SU-DHL-6 (cell line): Measurements from ENCODE around the gene CRK.

Experiments used
- H2AFZ ChIP-seq: fragments of 200-600 bp; sonication (generic); 2 replicates; pipeline ENCODE4 v1.6.1; 2014; ENCODE audit warnings: low read depth, mild to moderate bottlenecking, moderate library complexity, mixed read lengths, antibody characterized with exemption, low read length; ENCODE audit not compliant: severe bottlenecking
- H3F3A ChIP-seq: fragments of 200-600 bp; shearing (Covaris generic); 2 replicates; pipeline ENCODE4 v1.6.0; 2016; ENCODE audit warnings: antibody characterized with exemption, mild to moderate bottlenecking; ENCODE audit not compliant: insufficient read depth
- H3K27ac ChIP-seq: fragments of 200-600 bp; sonication (generic); 2 replicates; pipeline ENCODE4 v1.5.1; 2016; ENCODE audit warnings: low read depth, mild to moderate bottlenecking, low read length, moderate library complexity, mixed read lengths
- H3K27me3 ChIP-seq: fragments of 200-600 bp; sonication (generic), shearing (Covaris generic); 2 replicates; pipeline ENCODE4 v1.6.0; 2014; ENCODE audit warnings: mild to moderate bottlenecking, low read length
- H3K36me3 ChIP-seq: fragments of 200-600 bp; sonication (generic); 2 replicates; pipeline ENCODE4 v1.6.1; 2014; ENCODE audit warnings: mild to moderate bottlenecking, low read length, mixed read lengths
- H3K4me2 ChIP-seq: fragments of 300-600, 200-600 bp; shearing (Covaris generic), sonication (generic); 2 replicates; pipeline ENCODE4 v1.6.0; 2014; ENCODE audit warnings: low read length, low read depth, mild to moderate bottlenecking; ENCODE audit not compliant: poor library complexity, severe bottlenecking
- H3K4me3 ChIP-seq: fragments of 200-600 bp; sonication (generic); 2 replicates; pipeline ENCODE4 v1.5.1; 2014; ENCODE audit warnings: antibody characterized with exemption, low read length, mild to moderate bottlenecking, mixed read lengths; ENCODE audit not compliant: insufficient read depth, poor library complexity, severe bottlenecking
- H3K79me2 ChIP-seq: fragments of 200-600 bp; sonication (generic); 2 replicates; pipeline ENCODE4 v1.6.1; 2014; ENCODE audit warnings: mild to moderate bottlenecking, low read length, moderate library complexity; ENCODE audit not compliant: insufficient read depth
- H3K9ac ChIP-seq: fragments of 200-600 bp; sonication (generic); 2 replicates; pipeline ENCODE4 v1.7.0; 2014; ENCODE audit warnings: mild to moderate bottlenecking, low read length
- H3K9me2 ChIP-seq: fragments of 200-600 bp; sonication (generic); replicated peaks from 2 replicates; pipeline ENCODE4 v1.6.1; 2014; ENCODE audit warnings: low read length; ENCODE audit not compliant: insufficient read depth
- H3K9me3 ChIP-seq: fragments of 200-600 bp; sonication (generic); 2 replicates; pipeline ENCODE4 v1.6.1; 2014; ENCODE audit warnings: low read length, mixed read lengths; ENCODE audit not compliant: insufficient read depth
- H4K20me1 ChIP-seq: fragments of 200-600 bp; sonication (generic); 2 replicates; pipeline ENCODE4 v1.6.1; 2014; ENCODE audit warnings: low read depth, mild to moderate bottlenecking, antibody characterized with exemption, low read length, moderate library complexity, mixed read lengths
- EZH2phosphoT487 ChIP-seq: fragments of 200-600 bp; sonication (generic), shearing (Covaris generic); conservative IDR thresholded peaks from 2 replicates; pipeline ENCODE4 v1.6.1; 2018; ENCODE audit warnings: mild to moderate bottlenecking, antibody characterized with exemption, low read length, moderate library complexity, mixed read lengths
- TF ChIP-seq, protein P1 (sequence below): fragments of 200-600 bp; sonication (generic); IDR thresholded peaks from one replicate; pipeline ENCODE4 v1.5.1; 2017; ENCODE audit warnings: antibody characterized with exemption, mild to moderate bottlenecking, low read length, moderate library complexity; ENCODE audit not compliant: insufficient read depth, poor library complexity, severe bottlenecking

The CRK gene

DNA sequence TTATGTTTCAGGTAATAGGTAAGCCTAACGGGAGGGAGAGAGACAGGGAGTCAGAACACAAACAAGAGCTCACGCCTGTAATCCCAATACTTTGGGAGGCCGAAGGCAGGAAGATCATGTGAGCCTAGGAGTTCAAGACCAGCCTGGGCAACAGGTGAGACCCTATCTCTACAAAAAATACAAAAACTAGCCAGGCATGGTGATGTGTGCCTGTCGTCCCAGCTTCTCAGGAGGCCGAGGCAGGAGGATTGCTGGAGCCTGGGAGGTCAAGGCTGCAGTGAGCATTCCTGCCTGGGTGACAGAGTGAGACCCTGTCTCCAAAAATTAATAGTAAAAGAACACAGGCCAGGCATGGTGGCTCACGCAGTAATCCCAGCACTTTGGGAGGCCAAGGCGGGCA lies 83.4 kb downstream of the CRK start:
- Histone ChIP-seq H2AFZ (no peak overlapping the region), H3K79me2 (peaks cover 100% of the 10 kb centered on the region), H4K20me1 (peaks cover 63% of the 10 kb centered on the region), H3K9ac (no peak overlapping the region), H3K27ac (no peak overlapping the region), H3K9me2 (no peaks in the 10 kb centered on the region), H3F3A (peaks cover 24% of the 10 kb centered on the region; the same call in 1 of the 2 replicates), H3K4me3 (no peak overlapping the region), H3K9me3 (no peaks in the 10 kb centered on the region), H3K27me3 (no peaks in the 10 kb centered on the region), H3K36me3 (no peaks in the 10 kb centered on the region), H3K4me2 (no peak overlapping the region)
- no peak for TF ChIP-seq EZH2phosphoT487
- TF ChIP-seq, protein P1, sequence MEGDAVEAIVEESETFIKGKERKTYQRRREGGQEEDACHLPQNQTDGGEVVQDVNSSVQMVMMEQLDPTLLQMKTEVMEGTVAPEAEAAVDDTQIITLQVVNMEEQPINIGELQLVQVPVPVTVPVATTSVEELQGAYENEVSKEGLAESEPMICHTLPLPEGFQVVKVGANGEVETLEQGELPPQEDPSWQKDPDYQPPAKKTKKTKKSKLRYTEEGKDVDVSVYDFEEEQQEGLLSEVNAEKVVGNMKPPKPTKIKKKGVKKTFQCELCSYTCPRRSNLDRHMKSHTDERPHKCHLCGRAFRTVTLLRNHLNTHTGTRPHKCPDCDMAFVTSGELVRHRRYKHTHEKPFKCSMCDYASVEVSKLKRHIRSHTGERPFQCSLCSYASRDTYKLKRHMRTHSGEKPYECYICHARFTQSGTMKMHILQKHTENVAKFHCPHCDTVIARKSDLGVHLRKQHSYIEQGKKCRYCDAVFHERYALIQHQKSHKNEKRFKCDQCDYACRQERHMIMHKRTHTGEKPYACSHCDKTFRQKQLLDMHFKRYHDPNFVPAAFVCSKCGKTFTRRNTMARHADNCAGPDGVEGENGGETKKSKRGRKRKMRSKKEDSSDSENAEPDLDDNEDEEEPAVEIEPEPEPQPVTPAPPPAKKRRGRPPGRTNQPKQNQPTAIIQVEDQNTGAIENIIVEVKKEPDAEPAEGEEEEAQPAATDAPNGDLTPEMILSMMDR = no peak

DNA sequence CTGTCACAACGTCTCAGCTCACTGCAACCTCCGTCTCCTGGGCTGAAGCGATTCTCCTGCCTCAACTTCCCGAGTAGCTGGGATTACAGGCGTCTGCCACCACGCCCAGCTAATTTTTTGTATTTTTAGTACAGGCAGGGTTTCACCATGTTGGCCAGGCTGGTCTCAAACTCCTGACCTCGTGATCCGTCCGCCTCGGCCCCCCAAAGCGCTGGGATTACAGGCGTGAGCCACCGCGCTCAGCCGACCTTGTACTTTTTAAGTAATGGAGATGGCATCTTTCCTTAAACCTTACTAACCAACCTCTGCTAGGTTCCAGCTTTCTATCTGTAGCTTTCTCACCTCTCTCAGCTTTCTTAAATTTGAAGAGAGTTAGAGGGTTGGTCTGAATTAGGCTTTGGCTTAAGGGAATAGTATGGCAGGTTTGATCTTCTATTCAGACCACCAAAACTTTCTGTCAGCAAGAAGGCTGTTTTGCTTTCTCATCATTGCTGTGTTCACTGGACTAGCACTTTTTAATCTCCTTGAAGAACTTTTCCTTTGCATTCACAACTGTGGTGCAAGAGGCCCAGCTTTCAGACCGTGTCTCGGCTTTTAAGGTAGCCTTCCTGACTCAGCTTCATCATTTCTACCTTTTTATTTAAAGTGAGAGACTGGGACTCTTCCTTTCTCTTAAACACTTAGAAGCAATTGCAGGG lies 84.0 kb downstream of the CRK start:
- Histone ChIP-seq H3K27me3 (no peaks in the 10 kb centered on the region), H2AFZ (no peak overlapping the region), H3F3A (peaks cover 30% of the 10 kb centered on the region), H3K4me2 (no peak overlapping the region), H4K20me1 (peaks cover 62% of the 10 kb centered on the region), H3K79me2 (peaks cover 100% of the 10 kb centered on the region), H3K36me3 (no peaks in the 10 kb centered on the region), H3K9me2 (no peaks in the 10 kb centered on the region), H3K9me3 (no peaks in the 10 kb centered on the region), H3K9ac (no peak overlapping the region), H3K27ac (no peak overlapping the region), H3K4me3 (no peak overlapping the region)
- no peak for TF ChIP-seq EZH2phosphoT487
- TF ChIP-seq, protein P1 = no peak
